NCI-H774 (cell line): Measurements from ENCODE around the gene NCAN.
A peak's percentile ranks its signal among the peaks of the same experiment; 100 is the strongest.

ENCODE experiments used
- DNase-seq: peaks from one replicate; lab custom pipeline; 2025; lab: John Stamatoyannopoulos, UW

Gene NCAN

DNA sequence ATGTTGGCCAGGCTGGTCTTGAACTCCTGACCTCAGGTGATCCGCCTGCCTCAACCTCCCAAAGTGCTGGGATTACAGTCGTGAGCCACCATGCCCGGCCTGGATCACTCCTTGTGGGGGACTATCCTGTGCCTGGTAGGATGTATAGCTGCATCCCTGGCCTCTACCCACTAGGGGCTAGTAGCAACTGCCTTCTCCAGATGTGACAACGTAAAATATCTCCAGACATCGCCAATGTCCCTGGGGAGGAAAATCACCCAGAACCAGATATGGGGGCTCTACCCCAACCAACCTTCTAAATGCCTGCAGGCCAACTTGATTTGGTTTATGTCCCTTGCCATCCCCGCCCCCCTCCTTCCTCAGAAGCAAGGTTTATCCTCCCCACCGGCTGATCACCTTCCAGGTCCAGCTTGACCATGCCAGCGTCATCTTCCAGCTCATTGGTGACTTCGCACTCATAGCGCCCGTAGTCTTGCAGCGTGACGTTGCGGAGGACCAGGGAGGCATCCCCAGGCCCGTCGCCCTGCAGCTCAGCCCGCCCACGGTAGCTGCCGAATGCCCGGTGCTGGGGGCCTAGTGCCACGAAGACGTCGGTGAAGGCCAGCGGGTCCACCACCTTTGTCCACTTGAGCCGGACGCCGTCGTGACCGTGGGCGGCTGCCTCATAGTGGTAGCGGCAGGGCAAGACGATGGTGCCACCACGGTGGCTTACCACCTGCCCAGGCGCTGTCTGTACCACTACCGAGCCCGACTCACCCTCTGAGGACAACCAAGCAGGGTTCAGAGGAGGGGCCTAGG, 48.9 kb downstream of the NCAN start:
- DNase-seq = no peak

DNA sequence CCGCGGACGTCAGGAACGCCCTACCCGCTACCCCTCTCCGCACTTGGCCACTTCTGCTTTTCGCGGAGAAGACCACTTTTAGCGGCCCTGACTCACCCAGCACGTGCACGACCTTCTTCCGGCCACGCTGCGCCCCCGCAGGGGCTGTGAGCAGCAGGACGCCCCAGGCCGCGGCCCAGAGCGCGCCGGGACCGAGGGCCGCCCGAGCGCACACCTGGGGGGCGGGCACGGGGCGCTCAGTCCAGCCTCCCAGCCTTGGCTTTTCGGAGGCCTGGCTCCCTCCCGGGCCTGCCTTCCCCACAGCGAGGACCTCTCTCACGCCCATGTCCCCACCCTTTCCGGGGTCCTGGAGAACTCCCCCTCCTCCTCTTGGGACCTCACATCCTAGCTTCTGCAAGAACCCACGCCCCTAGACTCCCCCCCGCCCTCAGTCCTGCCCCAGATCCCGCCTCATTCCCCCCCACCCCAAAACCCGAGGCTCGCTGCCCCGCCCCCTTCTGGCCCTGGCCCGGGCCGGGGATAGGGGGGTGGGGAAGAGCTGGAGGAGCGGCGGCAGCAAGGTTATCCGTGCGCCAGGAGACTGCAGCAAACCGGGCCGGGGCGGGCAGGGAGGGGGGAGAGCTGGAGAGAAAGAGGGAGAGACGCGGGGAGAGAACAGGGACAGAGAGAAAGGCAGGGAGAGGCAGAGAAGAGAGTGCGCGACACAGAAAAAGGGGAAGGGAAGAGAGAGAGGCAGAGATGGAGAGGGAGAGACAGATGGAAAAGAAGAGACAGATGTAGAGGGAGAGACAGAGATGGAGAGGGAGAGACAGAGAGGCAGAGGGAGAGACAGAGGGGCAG, 49.8 kb downstream of the NCAN start:
- DNase-seq = no peak

DNA sequence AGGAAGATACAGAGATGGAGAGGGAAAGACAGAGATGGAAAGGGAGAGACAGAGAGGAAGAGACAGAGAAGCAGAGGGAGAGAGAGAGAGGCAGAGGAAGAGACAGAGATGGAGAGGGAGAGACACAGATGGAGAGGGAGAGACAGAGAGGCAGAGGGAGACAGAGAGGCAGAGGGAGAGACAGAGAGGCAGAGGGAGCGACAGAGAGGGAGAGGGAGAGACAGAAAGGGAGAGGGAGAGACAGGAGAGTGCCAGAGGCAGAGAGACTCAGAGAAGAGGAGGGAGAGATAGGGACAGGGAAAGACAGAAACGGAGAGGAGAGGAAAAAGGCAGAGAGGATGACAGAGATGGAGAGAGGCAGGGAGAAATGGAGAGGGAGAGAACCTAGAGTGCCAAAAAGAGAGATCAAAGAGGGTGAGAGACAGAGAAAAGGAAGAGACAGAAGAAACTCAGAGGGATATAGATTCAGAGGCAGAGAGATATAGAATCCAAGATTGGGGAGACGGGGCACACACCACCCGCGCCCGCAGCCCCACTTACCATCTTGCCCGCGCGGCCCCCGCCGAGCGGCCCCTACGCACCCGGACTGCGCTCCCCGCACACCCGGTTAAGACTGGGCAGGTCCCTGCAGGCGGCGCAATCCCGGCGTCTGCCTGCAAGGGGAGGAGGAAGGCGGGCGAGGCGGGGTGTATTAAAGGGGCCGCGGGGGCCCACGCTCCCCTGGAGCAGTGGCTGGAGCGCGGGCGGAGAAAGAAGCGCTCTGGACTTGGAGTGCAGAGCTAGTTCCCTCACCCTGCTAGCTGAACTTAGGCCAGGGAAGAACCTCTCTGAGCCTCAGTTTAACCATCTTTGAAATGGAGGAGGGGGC, 50.7 kb downstream of the NCAN start:
- DNase-seq = no peak

DNA sequence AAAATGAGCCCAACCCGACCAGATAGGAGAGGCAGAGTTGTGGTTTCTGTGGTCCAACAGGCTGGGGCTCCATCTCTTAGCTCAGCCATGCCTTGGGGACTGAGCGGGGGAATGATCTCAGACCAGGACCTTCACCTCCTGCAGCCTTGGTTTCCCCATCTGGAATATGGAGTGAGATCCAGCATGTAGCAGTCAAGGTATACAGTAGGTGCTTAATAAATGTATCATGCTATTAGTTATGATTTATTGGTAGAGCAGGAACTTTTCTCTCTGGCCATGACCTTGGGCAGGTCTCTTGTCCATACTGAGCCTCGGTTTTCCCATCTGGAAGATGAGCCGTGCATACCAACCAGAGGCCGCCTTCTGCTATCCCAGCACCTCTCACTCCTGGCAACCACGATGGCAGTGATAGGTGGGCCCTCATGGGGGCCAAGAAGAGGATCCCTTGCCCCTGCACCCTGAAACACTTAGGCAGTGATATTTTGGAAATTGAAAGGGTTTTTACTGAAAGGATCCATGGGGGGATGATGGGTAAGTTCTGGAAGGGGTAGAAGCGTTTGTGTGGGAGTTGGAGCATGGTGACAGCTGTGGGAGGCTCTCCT, 52.2 kb downstream of the NCAN start:
- no peak for DNase-seq

DNA sequence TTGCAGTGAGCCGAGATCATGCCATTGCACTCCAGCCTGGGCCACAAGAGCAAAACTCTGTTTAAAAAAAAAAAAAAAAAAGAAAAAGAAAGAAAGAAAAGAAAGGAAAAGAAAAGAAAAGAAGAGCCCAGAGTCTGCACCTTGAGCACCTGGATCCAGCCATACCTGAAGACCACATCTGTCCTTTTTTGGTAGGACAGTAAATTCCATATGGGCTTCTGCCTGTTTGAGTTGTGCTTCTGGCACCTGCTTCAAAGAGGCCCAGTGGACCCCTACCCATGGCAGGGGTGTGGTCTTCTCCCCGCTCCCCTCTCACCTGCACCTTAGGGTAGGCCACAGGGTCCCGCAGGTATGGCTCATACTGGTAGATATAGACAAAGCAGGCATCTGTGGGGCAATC, 55.5 kb downstream of the NCAN start:
- no peak for DNase-seq

DNA sequence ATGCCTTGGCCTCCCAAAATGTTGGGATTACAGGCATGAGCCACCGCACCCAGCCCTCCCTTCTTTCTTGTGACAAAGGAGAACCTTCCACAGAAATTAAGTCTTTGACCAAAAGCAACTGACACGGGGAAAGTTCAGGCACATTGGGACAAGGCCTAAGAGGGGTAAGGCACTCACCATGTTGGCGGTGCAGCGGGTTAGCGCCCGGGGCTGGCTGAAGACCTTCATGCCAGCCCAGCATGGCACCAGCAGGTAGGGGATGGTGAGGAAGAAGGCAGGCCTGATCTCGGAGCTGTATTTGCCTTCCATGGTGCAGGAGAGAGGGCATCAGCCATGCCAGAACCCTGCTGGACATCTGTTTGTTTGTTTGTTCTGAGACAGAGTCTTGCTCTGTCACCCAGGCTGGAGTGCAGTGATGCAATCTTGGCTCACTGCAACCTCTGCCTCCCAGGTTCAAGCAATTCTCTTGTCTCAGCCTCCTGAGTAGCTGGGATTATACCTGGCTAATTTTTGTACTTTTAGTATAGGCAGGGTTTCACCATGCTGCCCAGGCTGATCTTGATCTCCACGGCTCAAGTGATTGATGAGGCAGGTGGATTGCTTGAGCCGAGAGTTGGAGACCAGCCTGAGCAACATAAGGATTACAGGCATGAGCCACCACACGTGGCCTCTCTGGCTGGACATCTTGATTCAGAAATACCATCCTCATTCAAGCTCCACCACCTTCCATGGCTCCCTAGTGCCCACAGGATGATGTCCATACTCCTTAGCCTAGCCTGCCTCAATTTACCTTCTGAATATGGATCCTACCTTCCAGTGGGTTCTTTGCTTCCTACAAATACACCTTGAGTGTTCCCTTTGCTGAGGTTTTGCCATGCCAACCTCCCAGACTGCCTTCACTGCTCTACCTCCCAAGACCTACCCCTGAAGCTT, 57.0 kb downstream of the NCAN start:
- DNase-seq = no peak

DNA sequence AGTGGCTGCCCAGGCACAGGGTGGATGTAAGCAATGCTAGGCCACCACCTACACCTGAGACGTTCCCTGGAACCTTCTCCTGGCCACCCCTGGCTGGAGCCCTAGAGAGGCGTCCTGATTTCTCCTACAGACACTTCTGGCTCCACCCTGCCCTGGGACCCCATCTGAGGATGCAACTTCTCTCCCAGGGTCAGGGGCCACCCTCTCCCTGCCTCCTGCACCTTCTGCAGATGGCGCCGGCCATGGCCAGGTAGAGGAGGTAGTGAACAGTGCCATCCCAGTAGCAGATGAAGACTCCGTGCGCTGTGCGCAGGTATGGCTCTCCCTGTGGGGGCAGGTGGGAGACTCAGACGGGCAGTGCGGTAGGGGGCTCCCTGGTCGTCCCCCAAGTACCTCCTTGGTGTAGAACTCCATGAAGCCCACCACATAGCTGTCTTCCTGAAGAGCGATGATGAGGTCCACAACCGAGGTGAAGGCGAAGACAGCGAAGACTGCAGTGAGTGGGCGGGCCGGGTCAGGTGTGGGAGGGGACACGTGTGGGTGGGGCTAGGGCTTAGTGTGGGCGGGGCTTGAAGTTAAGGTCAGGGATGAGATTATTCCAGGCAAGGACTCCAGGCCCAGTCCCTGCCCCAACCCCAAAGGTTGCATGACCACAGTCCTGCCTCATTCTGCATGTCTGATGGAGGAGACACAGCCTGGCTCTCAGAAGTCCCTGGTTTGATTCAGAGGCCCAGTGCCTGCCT, 58.4 kb downstream of the NCAN start:
- DNase-seq = no peak

DNA sequence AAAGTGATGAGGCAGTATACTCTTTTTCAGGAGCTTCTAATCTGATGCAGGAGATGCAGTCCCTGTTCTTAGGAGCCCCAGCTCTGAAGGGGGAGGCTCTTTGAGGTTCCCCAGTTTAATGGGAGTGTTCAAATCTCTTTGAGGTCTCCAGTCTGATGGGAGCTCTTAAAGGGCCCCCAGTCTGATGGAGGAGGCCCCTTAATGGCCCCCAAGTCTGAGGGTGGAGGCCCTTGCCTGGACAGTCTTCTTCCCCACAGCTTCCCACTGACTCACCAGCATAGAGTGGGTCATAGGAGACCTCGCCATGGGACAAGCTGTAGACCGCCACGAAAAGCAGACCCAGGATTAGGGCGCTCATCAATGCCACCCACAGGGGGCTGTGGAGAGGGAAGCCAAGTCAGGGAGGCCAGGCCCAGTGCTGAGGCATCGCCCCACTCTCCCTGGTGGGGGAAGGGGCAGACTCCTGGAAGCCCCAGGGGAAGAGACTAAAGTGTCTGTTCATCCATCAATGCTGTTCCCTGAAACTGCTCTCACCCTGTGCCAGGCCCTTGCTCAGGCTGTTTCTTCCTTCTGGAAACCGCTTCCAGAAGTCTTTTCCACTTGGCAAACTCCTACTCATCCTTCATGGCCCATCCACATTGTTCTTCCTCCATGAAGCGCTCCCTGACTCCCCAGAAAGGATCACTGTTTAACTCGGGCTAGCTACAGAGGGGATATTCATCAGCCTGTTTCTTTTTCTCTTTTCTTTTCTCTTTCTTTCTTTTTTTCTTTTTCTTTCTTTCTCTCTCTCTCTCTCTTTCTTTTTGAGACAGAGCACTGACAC, 59.2 kb downstream of the NCAN start:
- no peak for DNase-seq

DNA sequence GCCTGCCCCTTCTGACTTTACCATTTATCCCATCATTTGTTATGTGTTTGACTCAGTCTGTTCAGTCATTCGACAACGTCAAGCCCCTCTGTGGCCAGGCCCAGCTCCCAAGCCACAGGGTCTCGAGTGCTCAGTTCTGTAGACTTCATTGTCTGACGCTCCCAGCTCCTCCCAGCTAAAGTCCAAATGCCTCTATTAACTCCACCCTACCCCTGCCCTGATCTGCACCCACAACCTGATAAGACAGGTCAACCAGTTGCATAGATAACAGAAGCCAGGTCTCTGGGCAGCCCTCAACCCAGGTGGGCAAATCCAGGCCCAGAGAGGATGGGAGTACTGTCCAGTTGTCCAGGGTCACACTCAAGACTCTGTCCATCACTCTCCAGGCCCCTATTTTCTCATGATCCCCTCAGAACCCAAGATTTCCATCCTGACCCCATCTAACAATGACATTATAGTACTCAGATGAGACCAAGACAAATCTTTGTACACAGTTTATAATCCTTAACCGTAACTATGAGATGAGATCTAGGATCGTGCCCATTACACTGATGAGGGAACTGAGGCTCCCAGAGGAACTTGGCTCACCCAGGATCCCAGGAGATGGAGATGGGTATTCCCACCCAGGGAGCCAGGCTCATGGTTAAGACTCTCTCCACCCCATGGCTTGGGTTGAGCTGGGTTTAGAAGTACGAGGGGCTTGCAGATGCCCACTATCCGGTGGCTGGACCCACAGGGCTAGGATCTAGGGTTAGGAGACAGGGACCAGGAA, 60.3 kb downstream of the NCAN start:
- DNase-seq = no peak

DNA sequence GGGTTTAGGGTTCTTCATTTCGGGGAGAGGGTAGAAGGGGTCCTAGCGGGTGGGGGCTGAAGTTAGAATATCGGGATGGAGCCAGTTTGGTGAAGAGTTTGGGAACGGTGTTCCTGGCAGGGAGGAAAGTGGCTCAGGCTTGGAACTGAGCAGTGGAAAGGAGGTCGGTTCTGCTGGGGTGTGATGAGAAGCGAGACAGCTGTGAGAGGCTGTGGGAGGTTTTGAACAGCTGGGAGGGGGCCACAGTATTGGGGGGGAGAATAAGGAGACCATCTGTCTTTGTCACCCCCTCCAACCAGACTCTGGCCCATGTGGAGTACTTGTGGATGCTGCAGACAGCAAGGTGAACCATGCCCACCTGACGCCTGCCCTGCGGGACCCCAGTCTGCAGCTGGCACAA, 62.4 kb downstream of the NCAN start:
- DNase-seq = no peak

DNA sequence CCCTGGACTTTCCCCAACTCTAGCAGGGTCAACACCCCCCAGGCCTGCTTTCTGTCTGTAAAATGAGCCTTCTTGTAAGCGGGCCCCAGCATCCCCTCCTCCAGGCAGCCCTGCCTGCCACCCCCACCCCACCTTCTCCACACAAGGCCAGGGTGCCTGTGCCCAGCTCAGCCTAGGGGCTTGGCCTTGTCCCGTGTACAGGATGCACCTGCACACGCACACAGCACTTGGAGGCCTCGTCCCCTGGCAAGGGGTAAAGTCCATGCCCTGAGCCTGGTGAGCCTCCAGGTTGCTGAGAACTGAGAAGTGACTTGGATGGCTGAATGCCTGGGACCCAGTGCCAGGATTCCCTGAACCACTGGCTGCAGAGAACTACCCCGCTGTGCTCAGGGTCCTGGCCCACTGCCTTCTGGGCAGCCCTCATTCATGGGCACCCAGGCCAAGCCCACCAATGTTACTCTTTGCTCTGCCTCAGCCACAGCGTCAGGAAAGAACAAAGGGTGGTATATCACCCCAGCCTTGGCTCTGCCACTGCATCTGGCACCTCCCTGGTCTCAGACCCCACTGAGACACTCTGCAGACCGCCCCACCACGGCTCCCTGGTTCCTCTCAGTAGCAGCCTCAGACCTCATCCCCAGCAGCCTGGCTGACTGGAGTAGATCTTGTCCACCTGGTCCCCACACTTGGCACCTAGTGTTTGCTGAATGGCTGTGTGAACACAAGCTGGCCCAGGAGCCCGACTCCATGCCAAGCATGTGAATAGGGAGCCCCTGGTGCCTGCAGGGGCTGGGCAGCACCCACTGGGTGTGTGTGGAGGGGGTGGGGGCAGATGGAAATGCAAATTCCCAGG, 63.2 kb downstream of the NCAN start:
- DNase-seq = no peak

DNA sequence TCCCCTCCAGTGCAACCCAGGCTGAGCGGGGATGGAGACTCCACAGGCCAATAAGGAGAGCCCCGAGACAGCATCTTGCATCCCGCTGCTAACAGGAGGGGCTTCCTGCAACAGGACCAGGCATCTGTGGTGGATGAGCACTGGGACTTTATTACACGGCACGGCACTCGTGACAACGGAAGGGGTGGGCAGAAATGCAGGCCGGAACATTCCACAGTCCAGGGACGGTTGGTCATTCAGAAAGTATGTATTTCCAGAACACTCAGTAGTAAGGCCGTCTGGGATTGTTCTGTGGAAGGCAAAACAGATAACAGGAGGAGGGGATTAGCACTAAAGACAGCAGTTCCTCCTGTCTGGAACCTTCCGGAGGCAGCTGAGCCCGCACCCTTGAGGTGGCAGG, 64.6 kb downstream of the NCAN start:
- no peak for DNase-seq

DNA sequence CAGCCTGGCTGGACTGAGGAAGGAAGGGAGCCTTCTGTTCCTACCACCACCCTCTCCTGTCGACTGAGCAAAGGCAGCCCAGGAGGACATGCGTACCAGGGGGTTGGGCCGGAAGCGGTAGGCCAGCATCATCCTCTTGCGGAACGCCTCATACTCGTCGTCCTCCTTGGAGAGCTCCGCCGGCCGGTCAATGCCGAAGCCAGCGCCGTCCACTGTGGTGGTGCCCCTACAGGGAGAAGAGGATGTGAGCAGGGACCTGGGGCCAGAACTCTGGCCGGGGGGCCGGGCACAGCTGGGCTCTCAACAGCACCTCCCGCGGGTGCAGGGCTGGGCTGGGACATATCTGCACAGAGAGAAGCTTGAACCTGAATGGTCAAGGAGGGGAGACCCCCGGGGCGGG, 65.1 kb downstream of the NCAN start:
- DNase-seq = no peak

DNA sequence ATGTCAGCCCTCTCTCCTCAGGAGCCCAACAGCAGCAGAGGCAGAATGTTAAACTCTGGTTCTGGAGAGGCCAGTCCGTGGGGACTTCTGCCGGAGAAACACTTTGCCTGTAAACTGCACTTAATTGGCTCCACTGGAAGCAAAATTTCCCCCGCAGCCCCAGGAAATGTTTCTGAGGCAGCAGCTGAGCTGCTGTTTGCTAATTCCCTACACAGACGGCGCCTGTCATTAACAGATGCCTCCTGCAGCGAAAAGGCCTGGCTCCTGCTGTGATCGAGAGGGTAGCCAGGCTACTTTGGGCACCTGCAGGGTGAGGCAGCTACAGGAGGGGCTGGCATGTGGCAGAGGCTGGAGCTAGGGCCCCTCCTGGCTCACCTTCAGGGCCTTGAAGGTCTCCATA, 66.6 kb downstream of the NCAN start:
- DNase-seq = peak; percentile 46

DNA sequence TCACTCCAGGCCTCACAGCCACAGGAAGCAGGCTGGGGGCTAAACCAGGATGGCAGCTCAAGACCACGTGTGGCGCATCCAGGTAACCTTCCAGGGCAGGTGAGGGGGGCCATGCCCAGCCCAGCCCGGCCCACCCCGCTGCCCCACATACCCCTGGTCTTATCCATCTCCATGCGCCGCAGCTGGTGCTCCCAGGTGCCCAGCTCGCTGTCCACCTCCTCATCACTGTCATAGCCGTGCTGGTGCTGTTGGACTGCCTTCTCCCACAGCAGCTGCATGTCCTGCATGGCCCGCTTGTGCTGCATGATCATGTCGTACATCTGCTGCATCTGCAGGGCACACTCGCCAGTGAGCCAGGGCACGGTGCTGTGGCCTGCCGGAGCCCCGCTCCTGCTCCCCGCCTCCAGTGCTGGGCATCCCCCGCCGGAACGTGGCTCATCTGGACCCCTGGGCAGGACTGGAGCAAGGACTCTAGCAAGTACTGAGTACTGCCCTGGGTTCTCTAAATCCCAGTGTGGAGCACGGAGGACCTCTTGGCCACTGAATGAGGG, 67.4 kb downstream of the NCAN start:
- DNase-seq = no peak

DNA sequence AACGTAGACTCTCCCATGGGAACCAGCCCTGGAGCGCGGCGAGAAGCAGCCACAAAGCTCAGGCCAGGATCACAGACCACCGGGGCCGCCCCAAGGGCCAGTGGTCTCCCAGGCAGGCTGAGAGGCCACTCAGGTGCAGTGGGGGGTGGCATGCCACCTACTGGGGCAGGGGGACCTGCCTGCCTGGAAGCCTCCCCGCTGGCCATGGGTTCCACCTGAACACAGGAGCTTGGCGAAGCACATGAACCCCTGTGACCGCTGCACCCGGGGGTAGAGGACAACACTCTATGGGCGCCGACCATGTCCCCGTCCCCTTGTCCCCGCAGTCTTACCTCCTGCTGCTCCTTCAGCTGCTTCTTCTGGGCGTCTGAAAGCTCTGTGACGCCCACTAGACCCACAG, 68.1 kb downstream of the NCAN start:
- DNase-seq = no peak

DNA sequence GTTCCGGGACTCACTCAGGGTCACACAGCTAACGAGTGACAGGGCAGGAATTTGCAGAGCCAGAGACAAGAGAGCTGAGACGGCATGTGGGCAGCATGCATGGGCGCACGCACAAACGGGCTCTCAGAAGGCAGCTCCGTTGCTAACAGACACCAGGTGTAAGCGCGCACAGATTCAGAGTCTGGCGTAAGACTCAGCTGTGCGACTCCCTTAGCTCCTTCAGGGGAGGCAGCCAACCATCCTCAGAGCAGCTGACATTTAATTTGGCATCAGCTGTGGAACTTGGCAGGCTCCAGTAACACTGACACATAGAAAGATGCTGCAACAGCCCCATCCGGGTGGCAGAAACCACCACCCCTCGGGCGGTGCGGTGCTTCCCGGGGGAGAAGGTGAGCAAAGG, 68.8 kb downstream of the NCAN start:
- no peak for DNase-seq
